ENCODE data around the gene NHLRC1. TPM values are rescaled to one million over a fixed set of nuclear protein-coding genes. Genes with fewer than 3 reads are reported as not detected.

NHLRC1 gene
- total and polyA plus RNA-seq, 2 of the 13 experiments (the other 11 are each of a cell fraction or from before 2014, with no cell fraction given) = 0.04 to 0.11 TPM

GRCh38 chr6:18101271-18101670, 21.2 kb downstream of the NHLRC1 start:
- no peaks in the 10 kb centered on the region for H3K36me3 ChIP-seq (replicated peaks in 1 of 2; ENCODE audit: control insufficient read depth in 1 of 2, insufficient read depth in 2 of 2, low read length in 2 of 2)
- BruUV-seq (replicated peaks) = no TSS peak
- no peaks in the 10 kb centered on the region for H3K4me1 ChIP-seq (ENCODE audit: insufficient read depth, low read length)
- in situ Hi-C loops (cut with HindIII; ENCODE audit: extremely low pct_ligation_motif_present, low pct_unique_long_range_greater_than_20kb) (no loop called here), intact Hi-C loops (cut with micrococcal nuclease; ENCODE audit: unreplicated experiment) (no loop called here)
- no peak for DNase-seq (ENCODE audit: low spot score)
- H3K4me3 ChIP-seq (replicated peaks in 1 of 3; ENCODE audit: insufficient read depth in 1 of 3, low read depth in 2 of 3, low read length in 3 of 3) = no peak overlapping the region
- ChIA-PET POLR2A (no interaction called here), CTCF (ENCODE audit: low intra/inter-chr PET ratio, low total read pairs) (no interaction called here)
- H3K79me2 ChIP-seq (ENCODE audit: insufficient read depth, low read length) = no peaks in the 10 kb centered on the region
- 8% methylated on average over 1 of the region's 1 CpG for WGBS (ENCODE audit: low lambda C conversion rate)
- H3K27me3 ChIP-seq (ENCODE audit: control insufficient read depth in 1 of 2, insufficient read depth in 2 of 2, low read length in 2 of 2) = no peaks in the 10 kb centered on the region; a peak in 2 of 5 replicates
- no peak overlapping the region for H2AFZ ChIP-seq (ENCODE audit: low read length)
- no peaks in the 10 kb centered on the region for H4K20me1 ChIP-seq (ENCODE audit: insufficient read depth, low read length)
- H3K27ac ChIP-seq (ENCODE audit: extremely low read length, insufficient read depth, low read length) = no peak overlapping the region
- no peak overlapping the region for H3K4me2 ChIP-seq (ENCODE audit: low read depth, low read length)
- no peak overlapping the region for H3K9ac ChIP-seq (ENCODE audit: insufficient read depth, low read depth, low read length)
- H3K9me3 ChIP-seq (ENCODE audit: low read length) = no peaks in the 10 kb centered on the region
- FAIRE-seq = no peak
- no peak for ATAC-seq
- TF ChIP-seq MAX (IDR thresholded peaks at IDR 0.05) (no peak), ZBTB3 (CRISPR knock-in tag; IDR thresholded peaks at IDR 0.05; ENCODE audit: borderline replicate concordance, low read depth) (no peak), DMAP1 (CRISPR knock-in tag; IDR thresholded peaks at IDR 0.05) (no peak), MTERF4 (CRISPR knock-in tag; IDR thresholded peaks at IDR 0.05) (no peak), MXD4 (CRISPR knock-in tag; IDR thresholded peaks at IDR 0.05) (no peak), ZNF275 (CRISPR knock-in tag; IDR thresholded peaks at IDR 0.05; ENCODE audit: borderline replicate concordance) (no peak), LRRFIP1 (CRISPR knock-in tag; conservative IDR thresholded peaks at IDR 0.05) (no peak), KAT7 (CRISPR knock-in tag; IDR thresholded peaks at IDR 0.05; ENCODE audit: borderline replicate concordance) (no peak), ZNF333 (CRISPR knock-in tag; IDR thresholded peaks at IDR 0.05; ENCODE audit: borderline replicate concordance) (no peak), ZNF792 (CRISPR knock-in tag; IDR thresholded peaks at IDR 0.05) (no peak), HOXA7 (CRISPR knock-in tag; IDR thresholded peaks at IDR 0.05) (no peak), TFE3 (CRISPR knock-in tag; IDR thresholded peaks at IDR 0.05) (no peak), SRF (IDR thresholded peaks at IDR 0.05; ENCODE audit: low read depth, low read length) (no peak), PREB (CRISPR knock-in tag; IDR thresholded peaks at IDR 0.05) (no peak), CEBPZ (IDR thresholded peaks at IDR 0.05; ENCODE audit: low read length) (no peak)
